Neural cell (in vitro differentiated cells): ENCODE measurements around the gene LEO1. TPM values are rescaled to one million over a fixed set of nuclear protein-coding genes. Genes with fewer than 3 reads are reported as not detected.

Experiments
- H2AFZ ChIP-seq: fragments of 200-600, 300-800 bp; sonication (generic), shearing (Covaris generic); 2 replicates; pipeline ENCODE4 v1.6.0; 2014; ENCODE audit warnings: low read depth, mild to moderate bottlenecking, antibody characterized with exemption, low read length, moderate library complexity
- H3F3A ChIP-seq: fragments of 200-600 bp; shearing (Covaris generic); 2 replicates; pipeline ENCODE4 v1.6.1; 2016; ENCODE audit warnings: mild to moderate bottlenecking, moderate library complexity, mixed read lengths, antibody characterized with exemption, low read length; ENCODE audit not compliant: insufficient read depth, poor library complexity, severe bottlenecking
- H3K27ac ChIP-seq: fragments of 200-600, 300-800 bp; sonication (generic), shearing (Covaris generic); 2 replicates; pipeline ENCODE4 v1.5.1; 2014; ENCODE audit warnings: mild to moderate bottlenecking, low read length, moderate library complexity
- H3K27me3 ChIP-seq: fragments of 300-800, 200-600 bp; sonication (generic), shearing (Covaris generic); 2 replicates; pipeline ENCODE4 v1.6.0; 2014; ENCODE audit warnings: mild to moderate bottlenecking, low read depth, low read length, moderate library complexity; ENCODE audit not compliant: insufficient read depth
- H3K36me3 ChIP-seq: fragments of 300-800, 200-600 bp; sonication (generic), shearing (Covaris generic); 2 replicates; pipeline ENCODE4 v1.5.1; 2014; ENCODE audit warnings: mild to moderate bottlenecking, antibody characterized with exemption, low read length, moderate library complexity; ENCODE audit not compliant: insufficient read depth
- H3K4me2 ChIP-seq: fragments of 300-800, 200-600 bp; sonication (generic), shearing (Covaris generic); 2 replicates; pipeline ENCODE4 v1.6.0; 2014; ENCODE audit warnings: mild to moderate bottlenecking, low read length
- H3K4me3 ChIP-seq: fragments of 300-800, 200-600 bp; sonication (generic), shearing (Covaris generic); 2 replicates; pipeline ENCODE4 v1.5.1; 2014; ENCODE audit warnings: mild to moderate bottlenecking, low read length, moderate library complexity
- H3K79me2 ChIP-seq: fragments of 200-600 bp; shearing (Covaris generic); replicated peaks from 2 replicates; pipeline ENCODE4 v1.6.0; 2014; ENCODE audit warnings: mild to moderate bottlenecking, low read length, moderate library complexity; ENCODE audit not compliant: insufficient read depth
- H3K9ac ChIP-seq: fragments of 300-800, 200-600 bp; sonication (generic), shearing (Covaris generic); 2 replicates; pipeline ENCODE4 v1.6.1; 2016; ENCODE audit warnings: mild to moderate bottlenecking, low read length, mixed read lengths
- H3K9me2 ChIP-seq: fragments of 200-600 bp; shearing (Covaris generic); 2 replicates; pipeline ENCODE4 v1.6.1; 2016; ENCODE audit warnings: mild to moderate bottlenecking, low read length, mixed read lengths; ENCODE audit not compliant: insufficient read depth
- H3K9me3 ChIP-seq: fragments of 200-600, 300-800 bp; sonication (generic), shearing (Covaris generic); 2 replicates; pipeline ENCODE4 v1.6.1; 2016; ENCODE audit warnings: mild to moderate bottlenecking, mixed run types, low read length, moderate library complexity, mixed read lengths
- H4K20me1 ChIP-seq: fragments of 200-600 bp; shearing (Covaris generic); 2 replicates; pipeline ENCODE4 v1.6.1; 2016; ENCODE audit warnings: mild to moderate bottlenecking, mixed run types; ENCODE audit not compliant: insufficient read depth
- EP300 ChIP-seq: fragments of 450-650 bp; conservative IDR thresholded peaks from 2 replicates; pipeline ENCODE4 v1.6.1; 2014; ENCODE audit warnings: antibody characterized with exemption, mild to moderate bottlenecking, moderate library complexity; ENCODE audit not compliant: poor library complexity, severe bottlenecking
- EZH2 ChIP-seq: fragments of 200-600, 300-800 bp; shearing (Covaris generic), sonication (generic); IDR thresholded peaks from 2 replicates; pipeline ENCODE4 v1.6.1; 2014; ENCODE audit warnings: antibody characterized with exemption, low read length, borderline replicate concordance, mild to moderate bottlenecking; ENCODE audit not compliant: insufficient read depth, poor library complexity, severe bottlenecking
- MXI1 ChIP-seq: fragments of 450-650 bp; conservative IDR thresholded peaks from 2 replicates; pipeline ENCODE4 v1.6.1; 2014; ENCODE audit warnings: antibody characterized with exemption, mild to moderate bottlenecking; ENCODE audit not compliant: poor library complexity, severe bottlenecking
- POLR2AphosphoS5 ChIP-seq: IDR thresholded peaks from 2 replicates; pipeline ENCODE4 v1.6.1; 2012
- RAD21 ChIP-seq: fragments of 450-650 bp; conservative IDR thresholded peaks from 2 replicates; pipeline ENCODE4 v1.6.1; 2014; ENCODE audit warnings: antibody characterized with exemption, mild to moderate bottlenecking, moderate library complexity
- SMC3 ChIP-seq: fragments of 450-650 bp; conservative IDR thresholded peaks from 2 replicates; pipeline ENCODE4 v1.6.1; 2014; ENCODE audit warnings: antibody characterized with exemption, mild to moderate bottlenecking, moderate library complexity; ENCODE audit not compliant: poor library complexity
- TAF1 ChIP-seq: IDR thresholded peaks from 2 replicates; pipeline ENCODE4 v1.6.1; 2012; ENCODE audit warnings: low read depth
- polyA plus RNA-seq: library from polyadenylated mRNA; depleted of rRNA; stranded (reverse); fragments of >200 nt; gene quantifications from 2 replicates; pipeline ENCODE4 v1.2.3, GENCODE V29; 2014
- TF ChIP-seq, protein P1 (sequence below): IDR thresholded peaks from 2 replicates; pipeline ENCODE4 v1.6.1; 2012; ENCODE audit warnings: borderline replicate concordance
- TF ChIP-seq, protein P2 (sequence below): fragments of 450-650 bp; IDR thresholded peaks from 2 replicates; pipeline ENCODE4 v1.5.1; 2014; ENCODE audit warnings: antibody characterized with exemption, mild to moderate bottlenecking, moderate library complexity; ENCODE audit not compliant: poor library complexity, severe bottlenecking

Gene LEO1
- polyA plus RNA-seq, 1 donor from 2014 or later, result 30.3 TPM

DNA sequence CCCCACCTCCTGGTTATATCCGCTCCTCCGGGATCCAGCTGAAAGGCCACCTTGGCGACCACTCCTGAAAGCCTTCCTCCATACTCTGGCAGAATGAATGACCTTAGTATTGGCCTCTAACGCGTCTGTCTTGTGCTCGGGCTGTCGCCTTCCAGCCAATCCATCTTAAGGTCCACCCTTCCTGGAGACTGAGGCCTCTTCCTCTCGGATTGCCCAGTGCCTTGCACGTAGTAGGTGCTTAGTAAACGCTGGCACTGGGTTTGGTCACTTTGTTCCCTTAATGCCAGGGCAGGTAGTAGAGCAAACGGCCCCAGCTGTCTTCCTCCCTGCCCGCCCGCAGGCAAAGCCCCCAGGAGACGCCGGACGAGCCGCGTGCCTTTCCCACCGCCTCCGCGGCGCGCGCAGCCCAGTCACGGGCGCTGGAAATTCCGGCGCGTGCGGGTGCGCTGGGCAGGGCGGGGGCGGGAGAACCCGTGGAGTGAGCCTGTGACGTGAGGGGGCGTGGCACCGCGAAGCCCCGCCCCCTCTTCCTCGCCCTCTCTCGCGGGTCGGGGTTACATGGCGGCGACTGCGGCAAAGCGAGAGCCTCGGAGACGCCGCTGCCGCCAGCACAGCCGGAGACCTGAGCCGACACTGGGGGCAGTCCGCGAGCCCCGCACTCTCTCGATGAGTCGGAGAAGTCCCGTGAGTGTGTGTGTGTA is 47.3 kb upstream of the LEO1 start, which contains the start of gene MAPK6:
TSS of gene MAPK6 (plus strand) at position 527 of the 701 bp plus-strand sequence. CDS start 27,242 bp downstream, outside the sequence.
- Histone ChIP-seq H3K36me3 (no peaks in the 10 kb centered on the region), H3K4me2 (peak within 1 kb of the TSS; percentile 65), H3K79me2 (peaks cover 32% of the 10 kb centered on the region), H3F3A (no peaks in the 10 kb centered on the region), H3K9me2 (no peaks in the 10 kb centered on the region), H3K9me3 (no peaks in the 10 kb centered on the region), H3K27ac (peak within 1 kb of the TSS; percentile 84), H4K20me1 (peaks cover 10% of the 10 kb centered on the region), H2AFZ (peak within 1 kb of the TSS; percentile 32), H3K4me3 (peak within 1 kb of the TSS; percentile 90), H3K9ac (peak within 1 kb of the TSS; percentile 81), H3K27me3 (no peaks in the 10 kb centered on the region)
- TF ChIP-seq POLR2AphosphoS5, result peak; percentile 98
- TF ChIP-seq TAF1, result peak; percentile 99
- no peak for TF ChIP-seq EZH2
- TF ChIP-seq RAD21, result peak; percentile 31
- peak; percentile 34 for TF ChIP-seq SMC3
- TF ChIP-seq EP300, result peak; percentile 65
- TF ChIP-seq, protein P1, sequence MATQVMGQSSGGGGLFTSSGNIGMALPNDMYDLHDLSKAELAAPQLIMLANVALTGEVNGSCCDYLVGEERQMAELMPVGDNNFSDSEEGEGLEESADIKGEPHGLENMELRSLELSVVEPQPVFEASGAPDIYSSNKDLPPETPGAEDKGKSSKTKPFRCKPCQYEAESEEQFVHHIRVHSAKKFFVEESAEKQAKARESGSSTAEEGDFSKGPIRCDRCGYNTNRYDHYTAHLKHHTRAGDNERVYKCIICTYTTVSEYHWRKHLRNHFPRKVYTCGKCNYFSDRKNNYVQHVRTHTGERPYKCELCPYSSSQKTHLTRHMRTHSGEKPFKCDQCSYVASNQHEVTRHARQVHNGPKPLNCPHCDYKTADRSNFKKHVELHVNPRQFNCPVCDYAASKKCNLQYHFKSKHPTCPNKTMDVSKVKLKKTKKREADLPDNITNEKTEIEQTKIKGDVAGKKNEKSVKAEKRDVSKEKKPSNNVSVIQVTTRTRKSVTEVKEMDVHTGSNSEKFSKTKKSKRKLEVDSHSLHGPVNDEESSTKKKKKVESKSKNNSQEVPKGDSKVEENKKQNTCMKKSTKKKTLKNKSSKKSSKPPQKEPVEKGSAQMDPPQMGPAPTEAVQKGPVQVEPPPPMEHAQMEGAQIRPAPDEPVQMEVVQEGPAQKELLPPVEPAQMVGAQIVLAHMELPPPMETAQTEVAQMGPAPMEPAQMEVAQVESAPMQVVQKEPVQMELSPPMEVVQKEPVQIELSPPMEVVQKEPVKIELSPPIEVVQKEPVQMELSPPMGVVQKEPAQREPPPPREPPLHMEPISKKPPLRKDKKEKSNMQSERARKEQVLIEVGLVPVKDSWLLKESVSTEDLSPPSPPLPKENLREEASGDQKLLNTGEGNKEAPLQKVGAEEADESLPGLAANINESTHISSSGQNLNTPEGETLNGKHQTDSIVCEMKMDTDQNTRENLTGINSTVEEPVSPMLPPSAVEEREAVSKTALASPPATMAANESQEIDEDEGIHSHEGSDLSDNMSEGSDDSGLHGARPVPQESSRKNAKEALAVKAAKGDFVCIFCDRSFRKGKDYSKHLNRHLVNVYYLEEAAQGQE, result peak; percentile 97
- TF ChIP-seq MXI1, result peak; percentile 89
- TF ChIP-seq, protein P2, sequence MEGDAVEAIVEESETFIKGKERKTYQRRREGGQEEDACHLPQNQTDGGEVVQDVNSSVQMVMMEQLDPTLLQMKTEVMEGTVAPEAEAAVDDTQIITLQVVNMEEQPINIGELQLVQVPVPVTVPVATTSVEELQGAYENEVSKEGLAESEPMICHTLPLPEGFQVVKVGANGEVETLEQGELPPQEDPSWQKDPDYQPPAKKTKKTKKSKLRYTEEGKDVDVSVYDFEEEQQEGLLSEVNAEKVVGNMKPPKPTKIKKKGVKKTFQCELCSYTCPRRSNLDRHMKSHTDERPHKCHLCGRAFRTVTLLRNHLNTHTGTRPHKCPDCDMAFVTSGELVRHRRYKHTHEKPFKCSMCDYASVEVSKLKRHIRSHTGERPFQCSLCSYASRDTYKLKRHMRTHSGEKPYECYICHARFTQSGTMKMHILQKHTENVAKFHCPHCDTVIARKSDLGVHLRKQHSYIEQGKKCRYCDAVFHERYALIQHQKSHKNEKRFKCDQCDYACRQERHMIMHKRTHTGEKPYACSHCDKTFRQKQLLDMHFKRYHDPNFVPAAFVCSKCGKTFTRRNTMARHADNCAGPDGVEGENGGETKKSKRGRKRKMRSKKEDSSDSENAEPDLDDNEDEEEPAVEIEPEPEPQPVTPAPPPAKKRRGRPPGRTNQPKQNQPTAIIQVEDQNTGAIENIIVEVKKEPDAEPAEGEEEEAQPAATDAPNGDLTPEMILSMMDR, result peak; percentile 28

DNA sequence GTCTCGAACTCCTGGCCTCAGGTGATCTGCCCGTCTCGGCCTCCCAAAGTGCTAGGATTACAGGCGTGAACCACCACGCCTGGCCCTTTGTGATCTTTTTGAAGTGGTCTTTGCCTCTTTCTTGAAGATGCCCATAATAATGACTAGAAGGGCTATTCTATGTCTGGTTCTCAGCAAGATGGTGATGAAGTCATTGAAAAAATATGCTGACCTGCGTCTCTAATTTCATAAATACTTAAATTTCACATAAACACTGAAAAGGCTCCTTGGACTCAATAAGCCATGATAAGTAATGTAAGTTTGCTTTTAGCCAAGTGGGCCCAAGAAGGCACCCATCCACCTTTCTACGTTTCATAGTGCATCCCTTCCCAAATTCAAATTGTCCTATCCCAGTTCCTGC is 46.7 kb upstream of the LEO1 start:
- Histone ChIP-seq H3K27me3 (no peaks in the 10 kb centered on the region), H4K20me1 (peaks cover 10% of the 10 kb centered on the region), H2AFZ (peak overlapping the region; percentile 32), H3K4me3 (peak overlapping the region; percentile 68), H3K9ac (peak overlapping the region; percentile 81), H3F3A (no peaks in the 10 kb centered on the region), H3K9me2 (no peaks in the 10 kb centered on the region), H3K4me2 (no peak overlapping the region), H3K36me3 (no peaks in the 10 kb centered on the region), H3K79me2 (peaks cover 26% of the 10 kb centered on the region), H3K9me3 (no peaks in the 10 kb centered on the region), H3K27ac (peak overlapping the region; percentile 84)
- TF ChIP-seq RAD21, result no peak
- TF ChIP-seq TAF1, result no peak
- no peak for TF ChIP-seq SMC3
- TF ChIP-seq, protein P1, result no peak
- TF ChIP-seq MXI1, result no peak
- TF ChIP-seq, protein P2, result no peak
- TF ChIP-seq EZH2, result no peak
- TF ChIP-seq POLR2AphosphoS5, result no peak
- TF ChIP-seq EP300, result no peak
